Stimulated activated CD4-positive, alpha-beta T cell treated with anti-CD3 and anti-CD28 coated beads, Interleukin-12 subunit alpha, Interleukin-12 subunit beta, amount 100 ng/mL, for 48 hours (primary cell): Measurements from ENCODE around the gene G3BP1.
"Not testable (repeated sequence)": the region's sequence is repeated elsewhere in the genome, so short reads cannot be mapped to it uniquely, and the experiment has no call there.

Source experiments
- DNase-seq, 3 donors: peaks; one replicate each; pipeline ENCODE4 v3.0.0-alpha.2; 2020; ENCODE audit warnings: low read depth in 2 of 3, low spot score in 1 of 3

The G3BP1 gene

GRCh38 chr5:151771259-151772028, at the start of gene G3BP1:
TSS of gene G3BP1 (plus strand) at chr5:151771954. CDS start at chr5:151786621, 14,667 bp downstream.
- peak; percentile 98 to 99 (median 99) for DNase-seq

- no peak for DNase-seq
Measured at GRCh38 chr5:151722546-151722945, 49.2 kb upstream of the G3BP1 start.

GRCh38 chr5:151724360-151724759, 47.4 kb upstream of the G3BP1 start:
- DNase-seq: no peak

GRCh38 chr5:151729597-151729996, 42.2 kb upstream of the G3BP1 start:
- DNase-seq: not testable (repeated sequence)

GRCh38 chr5:151730381-151730780, 41.4 kb upstream of the G3BP1 start:
- no peak for DNase-seq

GRCh38 chr5:151733358-151734063, 38.2 kb upstream of the G3BP1 start:
- DNase-seq: no peak

GRCh38 chr5:151734064-151734408, 37.7 kb upstream of the G3BP1 start:
- no peak for DNase-seq

GRCh38 chr5:151735646-151736045, 36.1 kb upstream of the G3BP1 start:
- DNase-seq: no peak

GRCh38 chr5:151737431-151737830, 34.3 kb upstream of the G3BP1 start:
- no peak for DNase-seq

GRCh38 chr5:151738125-151738848, 33.5 kb upstream of the G3BP1 start:
- DNase-seq: no peak

- no peak for DNase-seq
Measured at GRCh38 chr5:151739395-151739794, 32.4 kb upstream of the G3BP1 start.

GRCh38 chr5:151739939-151740335, 31.8 kb upstream of the G3BP1 start:
- DNase-seq: no peak

- peak in 1 of 3 donors; percentile 52 for DNase-seq
Measured at GRCh38 chr5:151740336-151740942, 31.3 kb upstream of the G3BP1 start.

- no peak for DNase-seq
Measured at GRCh38 chr5:151740958-151741373, 30.8 kb upstream of the G3BP1 start.

- no peak for DNase-seq
Measured at GRCh38 chr5:151741678-151742423, 29.9 kb upstream of the G3BP1 start.

GRCh38 chr5:151742870-151743294, 28.9 kb upstream of the G3BP1 start:
- no peak for DNase-seq

GRCh38 chr5:151743530-151743929, 28.2 kb upstream of the G3BP1 start:
- DNase-seq: no peak

- DNase-seq: peak in 1 of 3 donors; percentile 19
Measured at GRCh38 chr5:151745071-151745705, 26.6 kb upstream of the G3BP1 start.

GRCh38 chr5:151750121-151750520, 21.6 kb upstream of the G3BP1 start:
- no peak for DNase-seq

GRCh38 chr5:151751091-151751490, 20.7 kb upstream of the G3BP1 start:
- DNase-seq: no peak
